HG02973 (cell line): ENCODE results near the gene UPK3BL2.
"Not testable (repeated sequence)": the region's sequence is repeated elsewhere in the genome, so short reads cannot be mapped to it uniquely, and the experiment has no call there.

Experiments
- ATAC-seq: cut with Tn5 transposase; IDR thresholded peaks from one replicate; pipeline ENCODE4 v1.9.1; 2021; ENCODE audit warnings: moderate library complexity; ENCODE audit not compliant: unreplicated experiment

The UPK3BL2 gene

GRCh38 chr7:102531583-102531982 is 11.9 kb downstream of the UPK3BL2 start:
- not testable (repeated sequence) for ATAC-seq

GRCh38 chr7:102527822-102528793 is 15.4 kb downstream of the UPK3BL2 start:
- ATAC-seq, result not testable (repeated sequence)

GRCh38 chr7:102527182-102527581 is 16.3 kb downstream of the UPK3BL2 start:
- ATAC-seq, result not testable (repeated sequence)

GRCh38 chr7:102524803-102525202 is 18.7 kb downstream of the UPK3BL2 start:
- not testable (repeated sequence) for ATAC-seq

GRCh38 chr7:102520797-102521196 is 22.7 kb downstream of the UPK3BL2 start:
- not testable (repeated sequence) for ATAC-seq

GRCh38 chr7:102517550-102518147 is 25.8 kb downstream of the UPK3BL2 start, which contains the start of gene RASA4B:
RASA4B (minus strand) TSS chr7:102517777; CDS start chr7:102517710, 67 bp downstream.
- peak; percentile 78 for ATAC-seq

GRCh38 chr7:102516951-102517350 is 26.5 kb downstream of the UPK3BL2 start:
- not testable (repeated sequence) for ATAC-seq

- not testable (repeated sequence) for ATAC-seq
Measured at GRCh38 chr7:102515889-102516288, 27.6 kb downstream of the UPK3BL2 start.

GRCh38 chr7:102514881-102515721 is 28.4 kb downstream of the UPK3BL2 start:
- ATAC-seq, result peak; percentile 57

GRCh38 chr7:102512642-102513221 is 30.8 kb downstream of the UPK3BL2 start:
- ATAC-seq, result not testable (repeated sequence)

- peak; percentile 28 for ATAC-seq
Measured at GRCh38 chr7:102511860-102512522, 31.5 kb downstream of the UPK3BL2 start.

GRCh38 chr7:102510575-102510974 is 32.9 kb downstream of the UPK3BL2 start:
- ATAC-seq, result not testable (repeated sequence)

GRCh38 chr7:102507410-102508088 is 35.9 kb downstream of the UPK3BL2 start:
- ATAC-seq, result not testable (repeated sequence)

- not testable (repeated sequence) for ATAC-seq
Measured at GRCh38 chr7:102505298-102506185, 38.0 kb downstream of the UPK3BL2 start.

- not testable (repeated sequence) for ATAC-seq
Measured at GRCh38 chr7:102503141-102503540, 40.4 kb downstream of the UPK3BL2 start.

GRCh38 chr7:102498321-102498720 is 45.2 kb downstream of the UPK3BL2 start:
- ATAC-seq, result not testable (repeated sequence)

- ATAC-seq, result not testable (repeated sequence)
Measured at GRCh38 chr7:102497308-102497707, 46.2 kb downstream of the UPK3BL2 start.

- not testable (repeated sequence) for ATAC-seq
Measured at GRCh38 chr7:102496861-102497260, 46.6 kb downstream of the UPK3BL2 start.
